ENCODE results near the gene RGS9.

- no peak for TF ChIP-seq EZH2phosphoT487 (IDR thresholded peaks at IDR 0.05; ENCODE audit: borderline replicate concordance, low read depth, low read length)
- no peak for TF ChIP-seq CTCF (conservative IDR thresholded peaks at IDR 0.05; ENCODE audit: low read length)
These were observed 92.9 kb downstream of the RGS9 start for GRCh38 chr17:65230040-65230439.

Measured in OCI-LY7 (cell line).